Skeletal muscle tissue (tissue), 4 donors: Measurements from ENCODE around the gene ST6GALNAC6. TPM values are rescaled to one million over a fixed set of nuclear protein-coding genes. Genes with fewer than 3 reads are reported as not detected.

ENCODE experiments used
- H3K27ac ChIP-seq: one replicate; pipeline ENCODE4 v1.7.0; 2013; ENCODE audit warnings: mild to moderate bottlenecking, low read depth, low read length, inconsistent platforms
- H3K27me3 ChIP-seq, 3 donors: one replicate each; pipeline ENCODE4 v1.7.0; 2013; ENCODE audit warnings: low read length in 3 of 3; ENCODE audit not compliant: control insufficient read depth in 3 of 3, insufficient read depth in 3 of 3
- H3K36me3 ChIP-seq, 3 donors: one replicate each; pipeline ENCODE4 v1.7.0; 2013; ENCODE audit warnings: low read length in 3 of 3; ENCODE audit not compliant: control insufficient read depth in 3 of 3, insufficient read depth in 3 of 3
- H3K4me1 ChIP-seq, 3 donors: one replicate each; pipeline ENCODE4 v1.7.0; 2013; ENCODE audit warnings: low read length in 3 of 3, mild to moderate bottlenecking in 3 of 3; ENCODE audit not compliant: control insufficient read depth in 3 of 3, insufficient read depth in 3 of 3
- H3K4me3 ChIP-seq, 3 donors: one replicate each; pipeline ENCODE4 v1.7.0; 2013; ENCODE audit warnings: low read length in 3 of 3
- H3K9ac ChIP-seq, 3 donors: one replicate each; pipeline ENCODE4 v1.7.0; 2013; ENCODE audit warnings: low read length in 3 of 3, mild to moderate bottlenecking in 3 of 3, moderate library complexity in 2 of 3, low read depth in 1 of 3
- H3K9me3 ChIP-seq, 3 donors: one replicate each; pipeline ENCODE4 v1.7.0; 2013; ENCODE audit warnings: low read length in 3 of 3; ENCODE audit not compliant: control insufficient read depth in 3 of 3
- total RNA-seq: library from RNA; depleted of rRNA; stranded (reverse); fragments of >200 nt; gene quantifications from one replicate; pipeline ENCODE4 v1.2.3, GENCODE V29; 2014
- donor health status: Osteomylitis.

The ST6GALNAC6 gene
- total RNA-seq, 1 donor from 2014 or later, result 33.9 TPM

DNA sequence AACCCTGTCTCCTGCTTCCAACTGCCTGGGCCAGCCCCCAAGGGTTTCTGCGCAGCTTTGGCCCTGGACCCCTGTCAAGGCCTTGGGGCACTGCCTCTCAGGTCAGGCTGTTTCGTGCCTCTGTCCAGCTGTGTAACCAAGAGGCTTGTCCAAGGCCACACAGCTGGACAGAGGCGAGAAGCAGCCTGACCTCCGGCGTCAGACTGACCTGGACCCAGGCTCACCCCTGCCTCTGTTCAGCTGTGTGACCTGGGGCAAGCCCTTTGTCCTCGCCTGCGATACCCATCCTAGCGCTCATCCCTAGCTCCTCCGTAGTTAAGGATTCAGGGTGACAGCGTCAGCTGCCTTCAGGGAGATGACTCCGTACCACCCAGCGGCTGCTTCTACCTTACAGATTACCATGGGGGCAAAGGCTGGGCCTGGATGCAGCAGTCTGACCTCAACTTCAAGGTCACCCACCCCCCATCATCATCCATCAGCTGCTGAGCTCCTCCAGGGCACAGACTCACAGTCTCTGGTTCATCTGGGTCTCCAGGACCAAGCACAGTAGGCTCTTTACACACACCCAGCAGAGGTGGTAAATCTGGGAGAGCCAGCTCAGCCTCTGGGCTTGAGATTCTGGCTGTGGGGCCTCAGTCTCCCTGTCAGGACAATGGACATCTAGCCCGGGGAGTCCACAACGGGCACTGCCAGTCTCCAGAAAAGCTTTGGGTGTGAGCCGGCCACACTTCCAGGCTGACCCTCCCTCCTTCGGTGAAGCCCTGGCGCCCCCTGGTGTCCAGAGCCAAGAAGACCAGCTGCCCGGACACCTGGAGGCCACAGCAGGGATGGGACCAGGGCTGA is 29.9 kb downstream of the ST6GALNAC6 start:
- peak overlapping the region in 1 of 3 donors; percentile 35 for H3K4me3 ChIP-seq
- H3K36me3 ChIP-seq, result peaks cover 59 to 68% (median 60%) of the 10 kb centered on the region in 3 donors
- no peak overlapping the region for H3K27ac ChIP-seq
- H3K9ac ChIP-seq, result peak overlapping the region in 2 of 3 donors; percentile 7 to 54
- peaks cover 25 to 50% (median 28%) of the 10 kb centered on the region in 3 donors for H3K4me1 ChIP-seq
- H3K27me3 ChIP-seq, result no peaks in the 10 kb centered on the region
- no peaks in the 10 kb centered on the region for H3K9me3 ChIP-seq

DNA sequence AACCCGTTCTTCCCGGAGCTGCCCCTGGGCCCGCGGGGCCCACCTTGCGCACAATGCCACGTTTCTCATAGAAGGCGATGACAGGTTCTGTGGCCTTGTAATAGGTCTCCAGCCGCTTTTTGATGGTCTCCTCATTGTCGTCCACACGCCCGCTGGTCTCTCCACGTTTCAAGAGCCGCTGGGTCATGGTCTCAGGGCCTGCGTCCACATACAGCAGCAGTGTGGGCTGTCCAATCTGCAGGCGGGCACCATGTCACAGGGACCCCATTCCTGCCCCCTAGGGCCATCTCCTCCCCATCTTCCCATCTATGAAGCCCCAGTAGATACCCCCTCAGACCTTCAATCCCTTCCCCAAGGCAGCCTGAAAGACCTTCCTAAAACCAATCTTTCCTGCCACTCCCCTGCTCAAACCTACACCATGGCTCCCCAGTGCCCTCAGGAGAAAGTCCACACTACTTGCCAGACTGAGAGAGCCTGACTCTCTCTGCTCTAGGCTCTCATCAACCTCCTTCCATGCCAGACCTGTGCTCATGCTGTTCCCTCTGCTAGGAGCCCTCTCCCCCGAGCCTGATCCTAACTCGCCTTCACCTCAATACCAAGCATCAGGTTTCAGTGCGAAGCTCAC is 31.0 kb downstream of the ST6GALNAC6 start:
- Histone ChIP-seq H3K27me3 (no peaks in the 10 kb centered on the region), H3K4me3 (no peak overlapping the region), H3K9me3 (no peaks in the 10 kb centered on the region), H3K36me3 (peaks cover 58 to 68% (median 59%) of the 10 kb centered on the region in 3 donors), H3K27ac (no peak overlapping the region), H3K9ac (no peak overlapping the region), H3K4me1 (peaks cover 14 to 39% (median 17%) of the 10 kb centered on the region in 3 donors)

DNA sequence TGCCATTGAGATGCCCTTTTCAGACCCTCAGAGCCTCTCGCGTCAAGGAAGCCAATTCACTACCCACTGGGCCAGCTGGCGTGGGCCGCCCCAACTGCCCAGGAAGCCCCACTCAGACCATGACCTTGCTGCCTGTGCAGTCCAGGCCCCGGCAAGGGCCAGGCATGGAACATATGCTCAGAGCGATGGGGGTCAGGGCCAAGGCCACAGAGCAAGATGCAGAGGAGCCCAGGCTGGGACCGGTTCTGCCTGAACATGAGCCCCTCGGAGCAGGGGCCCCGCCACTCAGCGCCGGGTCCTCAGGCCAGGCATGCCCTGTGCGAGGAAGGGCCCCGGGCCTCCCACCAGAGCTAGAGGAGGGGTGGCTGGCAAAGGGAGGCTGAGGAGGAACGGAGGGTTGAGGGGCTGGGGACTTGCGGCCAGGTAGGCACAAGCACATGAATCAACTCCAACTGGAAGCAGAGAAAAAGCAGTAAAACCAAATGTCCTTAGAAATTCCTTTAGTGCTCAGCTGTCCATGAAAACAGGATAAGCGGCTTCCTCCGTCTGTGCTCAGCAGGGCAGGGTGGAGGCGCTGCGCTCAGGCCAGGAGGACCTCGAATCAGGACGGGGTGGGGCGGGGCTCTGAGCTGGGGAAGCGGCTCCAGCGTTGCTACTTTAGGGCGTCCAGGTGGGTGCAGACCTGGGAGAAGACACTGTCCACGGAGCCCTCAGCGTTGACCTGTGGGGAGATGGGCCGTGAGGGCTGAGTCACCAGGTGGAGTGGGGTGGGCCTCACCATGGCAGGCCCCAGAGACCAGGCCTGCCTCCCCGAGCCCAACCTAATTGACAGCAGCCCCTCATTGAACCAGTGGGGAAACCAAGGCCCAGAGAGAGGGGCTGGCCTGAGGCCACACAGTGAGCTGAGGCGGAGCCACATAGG is 31.8 kb downstream of the ST6GALNAC6 start:
- Histone ChIP-seq H3K36me3 (peaks cover 52 to 61% (median 54%) of the 10 kb centered on the region in 3 donors), H3K27me3 (no peaks in the 10 kb centered on the region), H3K4me1 (peaks cover 13 to 37% (median 17%) of the 10 kb centered on the region in 3 donors), H3K27ac (peak overlapping the region; percentile 23), H3K4me3 (no peak overlapping the region), H3K9me3 (no peaks in the 10 kb centered on the region), H3K9ac (peak overlapping the region in 1 of 3 donors; percentile 25)

DNA sequence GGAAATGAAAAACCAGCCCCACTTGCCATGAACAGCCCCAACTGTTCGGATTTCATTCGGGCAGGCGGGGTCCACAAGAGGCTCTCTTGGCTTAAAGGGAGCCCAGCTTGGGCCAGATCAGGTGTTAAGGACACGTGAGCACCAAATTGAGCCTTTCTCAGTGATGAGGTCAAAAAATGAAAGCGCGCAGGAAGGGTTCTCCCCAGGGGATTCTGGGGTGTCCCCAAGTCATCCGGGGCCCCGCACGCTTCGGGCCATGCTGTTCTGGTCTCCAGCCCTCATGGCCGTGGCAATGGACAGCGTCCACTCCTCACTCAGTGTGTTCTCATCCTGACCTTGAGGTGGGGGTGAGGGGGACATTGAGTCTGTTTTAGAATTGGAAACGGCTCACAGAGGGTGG is 32.9 kb downstream of the ST6GALNAC6 start:
- no peak overlapping the region for H3K27ac ChIP-seq
- H3K9ac ChIP-seq, result no peak overlapping the region
- H3K4me3 ChIP-seq, result no peak overlapping the region
- H3K9me3 ChIP-seq, result no peaks in the 10 kb centered on the region
- no peaks in the 10 kb centered on the region for H3K27me3 ChIP-seq
- peaks cover 23 to 43% (median 28%) of the 10 kb centered on the region in 3 donors for H3K4me1 ChIP-seq
- H3K36me3 ChIP-seq, result peaks cover 41 to 51% (median 43%) of the 10 kb centered on the region in 3 donors

DNA sequence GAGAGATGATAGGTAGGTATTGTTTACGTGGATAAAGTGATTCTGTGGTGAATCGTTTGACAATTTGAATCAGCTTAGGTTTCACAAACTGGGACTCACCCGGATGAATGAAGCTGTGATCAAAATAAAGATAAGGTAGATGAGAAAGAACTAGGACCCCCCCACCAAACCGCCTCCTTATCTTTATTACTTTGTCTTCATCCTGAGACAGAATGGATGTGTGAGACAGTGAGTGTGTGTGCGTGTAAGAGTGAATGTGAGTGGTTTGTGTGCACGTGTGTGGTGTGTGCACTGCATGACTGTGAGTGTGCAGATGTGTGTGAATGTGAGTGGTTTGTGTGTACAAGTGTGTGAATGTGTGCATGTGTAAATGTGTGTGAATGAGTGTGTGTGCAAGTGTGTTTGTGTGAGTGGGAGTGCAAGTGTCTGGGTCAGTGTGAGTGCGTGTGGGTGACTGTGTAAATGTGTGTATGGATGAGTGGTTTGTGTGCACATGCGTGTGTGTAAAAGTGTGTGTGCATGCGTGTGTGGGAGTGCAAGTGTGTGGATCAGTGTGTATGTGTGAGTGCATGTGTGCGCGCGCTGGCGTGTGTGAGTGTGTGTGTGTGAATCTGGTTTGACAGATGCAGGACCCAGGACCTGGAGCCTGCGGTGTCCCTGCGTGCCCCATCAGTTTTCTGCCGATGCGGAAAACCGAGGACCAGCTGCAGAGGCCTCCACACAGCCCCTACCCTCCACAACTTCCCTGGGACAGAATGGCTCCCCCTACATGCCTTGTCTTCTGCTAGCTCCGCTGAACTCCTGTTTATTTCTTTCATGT is 33.5 kb downstream of the ST6GALNAC6 start:
- peaks cover 20 to 40% (median 34%) of the 10 kb centered on the region in 3 donors for H3K4me1 ChIP-seq
- H3K27me3 ChIP-seq, result no peaks in the 10 kb centered on the region
- H3K9ac ChIP-seq, result no peak overlapping the region
- no peak overlapping the region for H3K4me3 ChIP-seq
- H3K27ac ChIP-seq, result no peak overlapping the region
- H3K9me3 ChIP-seq, result no peaks in the 10 kb centered on the region
- peaks cover 34 to 44% (median 36%) of the 10 kb centered on the region in 3 donors for H3K36me3 ChIP-seq

DNA sequence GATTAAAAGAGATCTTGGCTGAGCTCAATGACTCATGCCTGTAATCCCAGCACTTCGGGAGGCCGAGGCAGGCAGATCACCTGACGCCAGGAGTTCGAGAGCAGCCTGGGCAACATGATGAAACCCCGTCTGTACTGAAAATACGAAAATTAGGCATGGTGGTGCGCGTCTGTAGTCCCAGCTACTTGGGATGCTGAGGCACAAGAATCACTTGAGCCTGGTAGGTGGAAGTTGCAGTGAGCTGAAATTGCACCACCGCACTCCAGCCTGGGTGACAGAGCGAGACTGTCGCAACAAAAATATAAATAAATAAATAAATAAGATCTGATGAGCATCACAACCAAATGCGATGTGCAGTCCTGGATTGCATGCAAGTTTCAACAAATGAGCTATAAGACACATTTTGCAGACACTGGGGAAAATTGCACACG is 36.2 kb downstream of the ST6GALNAC6 start:
- Histone ChIP-seq H3K9me3 (no peaks in the 10 kb centered on the region), H3K4me3 (no peak overlapping the region), H3K4me1 (peaks cover 23 to 45% (median 33%) of the 10 kb centered on the region in 3 donors), H3K9ac (peak overlapping the region in 1 of 3 donors; percentile 72), H3K27me3 (no peaks in the 10 kb centered on the region), H3K36me3 (peaks cover 13 to 22% (median 13%) of the 10 kb centered on the region in 3 donors), H3K27ac (peak overlapping the region; percentile 65)

DNA sequence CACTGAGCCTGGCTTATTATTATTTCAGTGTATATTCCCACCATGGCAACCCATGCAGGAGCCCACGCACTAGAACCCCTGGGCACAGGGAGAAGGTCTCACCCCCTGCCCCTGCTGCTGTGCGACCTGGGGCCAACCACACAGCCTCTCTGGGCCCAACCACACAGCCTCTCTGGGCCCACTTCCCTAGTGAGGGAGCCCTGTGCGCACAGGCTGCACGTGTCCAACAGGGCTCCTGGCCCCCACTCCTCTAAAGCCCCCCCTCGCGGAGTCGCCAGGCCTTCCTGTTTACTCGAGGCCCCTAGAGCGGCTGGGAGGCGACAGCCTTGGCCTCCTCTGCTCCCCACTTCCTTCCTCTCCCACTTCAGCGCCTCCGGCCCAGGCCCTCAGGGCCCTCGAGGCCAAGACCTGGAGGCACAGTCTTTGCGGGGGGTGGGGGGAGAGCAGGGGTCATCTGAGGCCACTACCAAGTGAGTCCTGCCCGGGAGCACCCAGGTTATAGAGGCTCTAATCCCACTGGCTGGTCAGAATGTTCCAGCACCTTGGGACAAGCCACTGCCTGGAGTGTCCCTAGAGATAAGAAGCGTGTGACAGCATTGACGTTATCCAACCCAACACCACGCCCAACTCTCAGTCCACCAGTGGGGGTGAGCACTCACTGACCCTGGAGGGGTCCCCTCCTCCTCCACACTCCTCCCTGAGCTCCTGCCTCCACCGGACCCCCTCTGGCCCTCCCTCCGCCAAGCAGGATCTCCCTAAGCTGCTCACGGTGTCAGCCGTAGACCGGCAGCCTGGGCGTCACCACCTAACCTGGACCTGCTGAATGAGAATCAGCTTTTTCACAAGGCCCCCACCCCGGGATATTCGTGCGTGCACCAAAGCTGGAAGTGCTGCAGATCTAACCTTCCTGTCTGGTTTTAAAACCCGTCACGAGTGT is 37.1 kb downstream of the ST6GALNAC6 start:
- Histone ChIP-seq H3K9me3 (no peaks in the 10 kb centered on the region), H3K27ac (peak overlapping the region; percentile 65), H3K4me3 (peak overlapping the region in 1 of 3 donors; percentile 41), H3K36me3 (peaks cover 4 to 13% (median 5%) of the 10 kb centered on the region in 3 donors), H3K9ac (peak overlapping the region; percentile 23 to 72 (median 30)), H3K27me3 (no peaks in the 10 kb centered on the region), H3K4me1 (peaks cover 30 to 53% (median 38%) of the 10 kb centered on the region in 3 donors)

DNA sequence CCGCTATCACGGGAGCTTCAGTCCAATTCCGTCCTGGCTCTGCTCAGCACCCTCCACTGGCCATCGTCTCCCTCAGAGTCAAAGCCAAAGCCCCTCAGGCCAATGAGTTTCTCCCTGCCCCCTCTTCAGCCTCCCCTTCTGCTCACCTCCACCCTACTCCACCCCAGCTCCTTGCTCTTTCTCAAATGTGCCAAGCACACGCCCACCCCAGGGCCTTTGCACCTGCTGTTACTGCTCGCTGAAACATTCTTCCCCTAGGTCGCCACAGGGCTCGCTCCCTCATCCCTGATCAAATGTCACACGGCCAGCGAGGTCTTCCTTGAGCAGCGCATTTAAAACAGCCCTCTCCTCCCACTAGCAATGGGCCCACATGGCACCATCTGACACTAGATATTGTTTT is 38.6 kb downstream of the ST6GALNAC6 start:
- Histone ChIP-seq H3K4me1 (peaks cover 32 to 64% (median 52%) of the 10 kb centered on the region in 3 donors), H3K4me3 (no peak overlapping the region), H3K27ac (no peak overlapping the region), H3K36me3 (peaks cover 2 to 8% (median 3%) of the 10 kb centered on the region in 3 donors), H3K27me3 (no peaks in the 10 kb centered on the region), H3K9me3 (no peaks in the 10 kb centered on the region), H3K9ac (no peak overlapping the region)
